Spleen (tissue), 7 donors: ENCODE measurements around the gene SEZ6L2.

Experiments
- CTCF ChIP-seq, 11 experiments: fragments of 200-600 bp in 7 of 11; fragments of 450-650 bp in 4 of 11; sonication (generic) in 4 of 11; IDR thresholded peaks in 8 of 11; conservative IDR thresholded peaks in 3 of 11; 1 replicate in 7 of 11; 2 replicates in 4 of 11; pipeline versions ENCODE4 v1.4.0 to v1.8.0; 2016 to 2021; ENCODE audit warnings: antibody characterized with exemption in 11 of 11, inconsistent platforms in 4 of 11, mild to moderate bottlenecking in 1 of 11
- POLR2A ChIP-seq, 3 donors: fragments of 450-650 bp; IDR thresholded peaks; one replicate each; pipeline ENCODE4 v1.5.1; 2017; ENCODE audit warnings: antibody characterized with exemption in 3 of 3, mild to moderate bottlenecking in 1 of 3
- donor health status: DM: no; HTN: no; CAD: no; lungs with moderate emphysema.
- donor health status: DM: no; HTN: no; CAD: no.
- donor health status: DM: no; HTN: no; CAD: no.

GRCh38 chr16:29901607-29901945, 2.2 kb upstream of the SEZ6L2 start:
- no peak for TF ChIP-seq POLR2A (IDR thresholded peaks at IDR 0.05)
- no peak for TF ChIP-seq CTCF (IDR thresholded peaks at IDR 0.05 in 8 of 11, conservative IDR thresholded peaks at IDR 0.05 in 3 of 11)
